Activated T-cell treated with anti-CD3 and anti-CD28 coated beads for 4 hours (primary cell): ENCODE measurements around the gene C1orf94.

ENCODE experiments used
- DNase-seq: peaks from one replicate; pipeline ENCODE4 v3.0.0-alpha.2; 2020

C1orf94 gene, protein sequence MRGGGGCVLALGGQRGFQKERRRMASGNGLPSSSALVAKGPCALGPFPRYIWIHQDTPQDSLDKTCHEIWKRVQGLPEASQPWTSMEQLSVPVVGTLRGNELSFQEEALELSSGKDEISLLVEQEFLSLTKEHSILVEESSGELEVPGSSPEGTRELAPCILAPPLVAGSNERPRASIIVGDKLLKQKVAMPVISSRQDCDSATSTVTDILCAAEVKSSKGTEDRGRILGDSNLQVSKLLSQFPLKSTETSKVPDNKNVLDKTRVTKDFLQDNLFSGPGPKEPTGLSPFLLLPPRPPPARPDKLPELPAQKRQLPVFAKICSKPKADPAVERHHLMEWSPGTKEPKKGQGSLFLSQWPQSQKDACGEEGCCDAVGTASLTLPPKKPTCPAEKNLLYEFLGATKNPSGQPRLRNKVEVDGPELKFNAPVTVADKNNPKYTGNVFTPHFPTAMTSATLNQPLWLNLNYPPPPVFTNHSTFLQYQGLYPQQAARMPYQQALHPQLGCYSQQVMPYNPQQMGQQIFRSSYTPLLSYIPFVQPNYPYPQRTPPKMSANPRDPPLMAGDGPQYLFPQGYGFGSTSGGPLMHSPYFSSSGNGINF

GRCh38 chr1:34176830-34177603 is at the start of gene C1orf94:
C1orf94 (plus strand) TSS chr1:34176907; CDS start chr1:34177790, 883 bp downstream.
- DNase-seq, result no peak

GRCh38 chr1:34127006-34128000 is 49.4 kb upstream of the C1orf94 start:
- DNase-seq, result no peak

- no peak for DNase-seq
These were observed 48.4 kb upstream of the C1orf94 start for GRCh38 chr1:34128186-34128889.

DNA sequence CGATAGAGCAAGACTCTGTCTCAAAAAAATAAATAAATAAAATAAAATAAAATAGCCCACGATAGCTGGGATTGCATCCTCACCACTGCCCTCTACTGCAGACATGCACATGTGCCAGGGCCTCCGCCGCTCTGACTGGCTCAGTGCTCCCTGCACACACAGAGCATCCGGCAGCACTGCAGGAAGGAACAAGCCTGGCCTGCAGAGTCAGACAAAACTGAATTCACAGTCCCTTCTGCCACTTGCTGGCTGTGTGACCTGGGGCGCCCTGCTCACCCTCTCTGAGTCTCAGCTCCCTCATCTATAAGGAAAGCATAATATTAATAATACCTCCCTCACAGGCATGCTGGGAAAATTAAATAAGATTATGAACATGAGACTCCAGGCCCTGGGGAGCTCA is 47.1 kb upstream of the C1orf94 start:
- no peak for DNase-seq

- DNase-seq, result no peak
These were observed 46.4 kb upstream of the C1orf94 start for GRCh38 chr1:34130306-34130705.

- no peak for DNase-seq
These were observed 45.1 kb upstream of the C1orf94 start for GRCh38 chr1:34131396-34132160.

DNA sequence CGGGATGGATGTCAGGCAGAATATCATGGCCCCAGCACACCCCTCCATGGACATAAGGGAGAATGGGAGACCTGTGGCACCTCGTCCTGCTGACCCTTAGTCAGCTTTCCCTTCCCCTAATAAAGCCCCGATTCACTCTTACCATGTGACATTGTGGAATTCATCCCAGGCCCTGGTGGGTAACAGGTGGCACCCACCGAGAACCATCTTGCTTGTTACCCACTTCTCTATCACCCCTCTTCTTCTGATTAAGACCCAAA is 44.6 kb upstream of the C1orf94 start:
- no peak for DNase-seq

DNA sequence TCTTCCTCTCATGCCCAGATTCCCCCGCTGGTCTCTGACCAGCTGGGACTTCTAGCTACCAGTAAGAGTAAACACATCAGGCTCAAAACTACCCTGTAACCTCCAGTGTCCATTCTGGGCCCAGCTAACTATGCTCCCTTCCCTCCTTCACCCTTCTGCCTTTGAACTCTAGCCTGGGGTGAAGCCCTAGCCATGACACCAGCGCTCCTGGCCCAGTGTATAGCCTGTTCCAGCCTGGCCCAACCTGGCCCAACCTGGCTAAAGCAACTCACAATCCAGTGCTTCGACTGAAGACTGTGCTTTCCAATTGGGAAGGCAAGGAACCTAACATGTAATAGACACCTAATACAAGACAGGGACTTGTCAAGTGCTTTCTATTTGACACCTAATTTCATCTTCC is 39.3 kb upstream of the C1orf94 start:
- DNase-seq, result no peak

DNA sequence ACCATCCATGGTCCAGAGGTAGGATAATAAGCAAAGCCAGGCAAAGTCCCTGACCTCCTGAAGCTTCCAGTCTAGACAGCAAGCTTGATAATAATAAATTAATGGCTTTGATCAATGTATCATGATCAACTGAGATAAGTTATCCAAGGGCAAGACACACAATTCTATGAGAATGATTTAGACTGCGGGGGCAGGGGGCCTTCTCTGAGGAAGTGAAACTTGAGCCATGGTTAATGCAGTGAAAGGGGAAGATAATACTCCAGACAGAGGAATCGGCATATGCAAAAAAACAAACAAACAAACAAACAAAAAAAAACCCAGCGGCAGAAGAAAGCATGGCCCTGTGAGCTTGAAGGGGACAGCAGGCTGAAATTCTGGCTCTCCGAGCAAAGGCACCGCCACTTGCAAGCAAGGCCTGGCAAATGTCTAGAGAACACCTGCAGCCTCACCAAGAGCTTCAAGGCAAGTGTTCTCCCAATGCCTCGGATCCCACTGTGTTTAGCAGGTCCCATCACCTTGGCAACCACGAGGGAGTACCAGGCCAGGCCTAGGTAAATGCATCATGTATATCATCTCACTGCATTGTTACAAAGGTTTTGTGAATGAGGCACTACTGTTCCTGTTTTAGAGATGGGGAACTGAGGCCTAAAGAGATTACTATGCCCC is 36.6 kb upstream of the C1orf94 start:
- no peak for DNase-seq

DNA sequence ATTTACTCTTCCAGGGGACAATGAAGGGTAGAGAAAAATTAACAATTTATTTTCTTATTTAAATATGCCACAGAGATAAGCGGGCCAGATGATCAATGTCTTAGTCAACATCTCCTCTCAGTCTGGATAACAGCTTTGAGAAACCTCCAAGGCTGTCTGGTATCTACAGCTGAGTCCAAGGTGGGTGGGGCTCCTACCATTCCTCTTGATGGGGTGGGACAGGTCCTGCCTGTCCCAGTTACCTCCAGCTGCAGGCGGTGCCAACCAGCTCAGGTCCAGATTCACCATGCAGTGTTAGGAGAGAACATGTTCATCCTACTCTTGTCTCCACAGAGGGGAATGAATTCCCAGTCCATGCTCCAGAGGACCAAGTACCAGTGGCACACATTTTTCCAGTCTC is 32.7 kb upstream of the C1orf94 start:
- no peak for DNase-seq

DNA sequence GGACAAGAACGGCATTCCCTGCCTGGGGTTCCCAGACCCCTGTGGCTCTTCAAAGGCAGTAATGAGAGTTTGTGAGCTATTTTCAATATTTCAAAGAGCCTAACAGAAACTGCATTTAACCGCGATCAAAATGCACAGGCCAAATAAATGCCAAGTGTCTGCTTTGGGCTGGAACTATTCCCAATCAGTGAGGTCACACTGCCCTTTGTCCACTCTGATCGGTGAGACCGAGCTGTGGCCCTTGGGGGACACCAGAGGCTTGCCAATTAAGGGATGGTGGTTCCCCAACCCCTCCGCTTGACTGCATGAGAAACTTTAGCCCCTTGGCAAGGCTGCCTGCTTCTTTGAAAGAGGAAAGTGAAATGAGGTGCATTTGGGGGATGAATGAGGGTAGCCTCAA is 31.9 kb upstream of the C1orf94 start:
- DNase-seq, result no peak

- no peak for DNase-seq
These were observed 29.4 kb upstream of the C1orf94 start for GRCh38 chr1:34147301-34147700.

DNA sequence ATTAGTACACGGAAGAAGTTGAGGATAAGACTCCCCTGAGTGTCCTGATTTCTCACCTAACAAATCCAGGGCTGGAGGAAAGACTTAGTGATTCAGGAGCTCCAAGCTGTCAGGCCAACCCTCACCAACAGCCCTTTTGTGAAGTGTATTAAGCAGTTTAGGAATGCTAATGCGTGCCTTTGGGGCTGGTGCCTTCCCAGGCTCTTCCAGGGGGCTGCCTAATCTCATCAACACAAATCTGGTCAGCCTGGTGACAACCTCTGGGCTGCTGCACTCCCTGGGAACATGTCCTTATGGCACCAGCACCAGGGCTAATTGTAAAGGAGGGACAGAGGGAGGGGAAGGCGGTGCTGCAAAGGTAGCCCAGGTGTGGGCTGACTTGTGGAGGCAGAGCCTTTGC is 27.2 kb upstream of the C1orf94 start:
- DNase-seq, result no peak

- DNase-seq, result no peak
These were observed 23.5 kb upstream of the C1orf94 start for GRCh38 chr1:34153246-34153645.

- DNase-seq, result no peak
These were observed 20.8 kb upstream of the C1orf94 start for GRCh38 chr1:34155860-34156259.

GRCh38 chr1:34156739-34157138 is 20.0 kb upstream of the C1orf94 start:
- DNase-seq, result no peak

DNA sequence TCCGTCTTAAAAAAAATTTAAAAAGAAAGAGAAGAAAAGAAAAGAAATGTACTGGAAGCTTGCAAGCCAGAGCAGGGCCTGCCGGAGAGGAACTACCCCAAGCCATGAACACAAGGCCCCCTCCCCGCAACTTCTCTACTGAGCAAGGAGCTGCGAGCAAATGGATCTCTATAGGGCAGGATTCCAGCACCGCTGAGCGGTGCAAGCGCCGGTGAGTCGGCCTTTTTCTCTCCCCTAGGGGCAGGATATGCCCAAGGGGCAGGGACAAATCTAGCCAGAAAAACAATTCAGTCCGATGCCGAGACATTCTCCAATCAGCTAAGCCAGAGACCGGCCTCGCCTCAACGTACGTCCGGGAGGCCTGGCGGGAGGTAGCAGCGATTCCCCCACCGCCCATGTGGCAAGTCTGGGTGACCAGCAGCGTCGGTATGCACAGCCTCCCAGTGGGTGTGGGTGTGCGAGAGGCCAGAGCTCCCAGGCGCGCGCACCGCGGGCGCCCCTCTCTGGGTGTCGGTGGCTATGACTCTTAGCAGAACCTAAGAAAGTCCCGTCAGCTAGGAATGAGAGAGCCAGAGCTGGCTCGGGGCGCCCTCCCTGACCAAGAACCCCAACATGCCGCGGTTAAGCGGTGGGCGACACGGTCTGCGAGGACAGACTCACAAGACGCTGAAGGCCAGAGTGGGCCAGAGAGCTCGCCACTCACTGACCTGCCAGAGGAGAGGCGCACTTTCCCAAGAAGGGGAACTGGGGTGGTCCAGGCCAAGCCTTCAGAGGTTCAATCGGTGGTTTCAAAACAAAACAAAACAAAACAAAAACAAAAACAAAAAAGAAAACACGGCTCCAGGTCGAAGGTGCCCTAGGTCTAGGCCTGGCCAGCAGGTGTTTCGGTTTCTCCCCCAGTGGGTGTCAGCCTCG is 13.6 kb upstream of the C1orf94 start:
- DNase-seq, result no peak

- no peak for DNase-seq
These were observed 12.6 kb upstream of the C1orf94 start for GRCh38 chr1:34163792-34164731.
